Left ventricle myocardium inferior (tissue), 1 donor: Measurements from ENCODE around the gene KIAA1217. TPM values are rescaled to one million over a fixed set of nuclear protein-coding genes. Genes with fewer than 3 reads are reported as not detected.

ENCODE experiments used
- DNase-seq: peaks from one replicate; pipeline ENCODE4 v3.0.0-alpha.2; 2020
- H3K27ac ChIP-seq: fragments of 200-600 bp; replicated peaks from 2 replicates; pipeline ENCODE4 v1.8.0; 2021
- H3K27me3 ChIP-seq: fragments of 200-600 bp; 2 replicates; pipeline ENCODE4 v1.8.0; 2021; ENCODE audit warnings: low read depth
- H3K36me3 ChIP-seq: fragments of 200-600 bp; 2 replicates; pipeline ENCODE4 v1.8.0; 2021
- H3K4me1 ChIP-seq: fragments of 200-600 bp; 2 replicates; pipeline ENCODE4 v1.8.0; 2021
- H3K4me3 ChIP-seq: fragments of 200-600 bp; 2 replicates; pipeline ENCODE4 v1.8.0; 2021; ENCODE audit warnings: mild to moderate bottlenecking, moderate library complexity
- H3K9me3 ChIP-seq: fragments of 200-600 bp; replicated peaks from 2 replicates; pipeline ENCODE4 v1.8.0; 2021
- intact Hi-C: fragments of 100-400 bp; cut with micrococcal nuclease; formaldehyde crosslinking; loops from one replicate; pipeline ENCODE4 v1.11.0; 2022
- total RNA-seq: library from RNA; stranded (reverse); fragmentation: NEBNext Ultra II Directional; extraction: Animal tissue kit (Norgen Biotek cat#: 25700); gene quantifications from one replicate; pipeline ENCODE4 v1.2.1, GENCODE V29; 2021
- TF ChIP-seq, protein P1 (sequence below): fragments of 200-600 bp; IDR thresholded peaks from 2 replicates; pipeline ENCODE4 v1.8.0; 2021; ENCODE audit warnings: antibody characterized with exemption, mild to moderate bottlenecking, borderline replicate concordance
- donor health status: DM: no; HTN: yes; CAD: no; lungs with severe emphysema.

KIAA1217 gene
- total RNA-seq, 1 donor from 2014 or later, result 30.2 TPM

DNA sequence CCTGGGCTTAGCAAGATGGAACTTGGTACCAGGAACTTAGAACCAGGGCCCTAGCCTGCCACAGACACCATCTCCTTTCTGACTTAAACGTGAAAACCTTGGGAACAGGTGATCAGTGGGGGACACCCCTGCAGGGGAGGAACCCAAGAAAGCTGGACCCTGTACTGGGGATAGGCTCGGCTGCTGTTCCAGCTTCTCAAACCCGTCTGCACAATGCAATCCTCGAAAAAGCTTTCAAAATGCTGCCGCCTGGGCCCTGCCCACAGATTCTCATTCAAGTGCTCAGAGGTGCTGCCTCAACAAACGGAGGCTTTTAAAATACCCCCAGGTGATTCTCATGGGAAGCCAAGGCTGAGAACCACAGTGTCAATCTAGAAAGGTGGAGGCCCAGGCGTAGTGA lies 345.1 kb downstream of the KIAA1217 start:
- DNase-seq, result no peak
- no peak overlapping the region for H3K4me3 ChIP-seq
- TF ChIP-seq, protein P1, sequence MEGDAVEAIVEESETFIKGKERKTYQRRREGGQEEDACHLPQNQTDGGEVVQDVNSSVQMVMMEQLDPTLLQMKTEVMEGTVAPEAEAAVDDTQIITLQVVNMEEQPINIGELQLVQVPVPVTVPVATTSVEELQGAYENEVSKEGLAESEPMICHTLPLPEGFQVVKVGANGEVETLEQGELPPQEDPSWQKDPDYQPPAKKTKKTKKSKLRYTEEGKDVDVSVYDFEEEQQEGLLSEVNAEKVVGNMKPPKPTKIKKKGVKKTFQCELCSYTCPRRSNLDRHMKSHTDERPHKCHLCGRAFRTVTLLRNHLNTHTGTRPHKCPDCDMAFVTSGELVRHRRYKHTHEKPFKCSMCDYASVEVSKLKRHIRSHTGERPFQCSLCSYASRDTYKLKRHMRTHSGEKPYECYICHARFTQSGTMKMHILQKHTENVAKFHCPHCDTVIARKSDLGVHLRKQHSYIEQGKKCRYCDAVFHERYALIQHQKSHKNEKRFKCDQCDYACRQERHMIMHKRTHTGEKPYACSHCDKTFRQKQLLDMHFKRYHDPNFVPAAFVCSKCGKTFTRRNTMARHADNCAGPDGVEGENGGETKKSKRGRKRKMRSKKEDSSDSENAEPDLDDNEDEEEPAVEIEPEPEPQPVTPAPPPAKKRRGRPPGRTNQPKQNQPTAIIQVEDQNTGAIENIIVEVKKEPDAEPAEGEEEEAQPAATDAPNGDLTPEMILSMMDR, result no peak
- H3K9me3 ChIP-seq, result no peaks in the 10 kb centered on the region
- H3K36me3 ChIP-seq, result no peaks in the 10 kb centered on the region
- intact Hi-C loops, result no loop called here
- H3K27me3 ChIP-seq, result no peaks in the 10 kb centered on the region
- H3K27ac ChIP-seq, result no peak overlapping the region
- H3K4me1 ChIP-seq, result peaks cover 11% of the 10 kb centered on the region

DNA sequence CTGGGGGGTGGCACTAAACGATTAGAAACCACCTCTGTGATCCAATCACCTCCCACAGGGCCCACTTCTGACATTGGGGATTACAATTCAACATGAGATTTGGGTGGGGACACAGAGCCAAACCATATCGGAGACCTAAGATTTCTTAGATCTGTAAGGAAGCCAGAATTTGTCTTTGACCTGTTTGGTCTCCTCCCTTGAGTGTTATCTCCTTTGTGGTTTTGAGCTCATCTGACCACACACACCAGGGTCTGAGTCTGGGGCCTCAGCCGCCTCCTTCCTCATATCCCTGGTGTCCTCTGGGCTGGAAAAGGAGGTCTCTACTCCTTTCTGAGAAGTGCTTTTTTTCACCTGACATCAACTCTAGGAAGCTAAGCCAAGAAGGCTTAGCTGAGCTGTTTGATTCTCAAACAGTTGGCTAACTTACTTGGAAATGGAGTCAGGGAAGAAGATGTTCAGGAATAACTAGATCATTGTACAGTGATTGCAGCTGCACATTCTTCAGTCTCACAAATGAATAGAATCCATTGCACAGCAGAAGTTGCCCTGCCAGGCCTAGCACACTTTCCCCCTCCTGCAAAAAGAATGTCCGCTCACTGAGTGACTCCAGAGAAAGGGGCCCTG lies 347.3 kb downstream of the KIAA1217 start:
- H3K4me3 ChIP-seq, result no peak overlapping the region
- no peak for DNase-seq
- no peak overlapping the region for H3K27ac ChIP-seq
- no peaks in the 10 kb centered on the region for H3K9me3 ChIP-seq
- H3K27me3 ChIP-seq, result no peaks in the 10 kb centered on the region
- TF ChIP-seq, protein P1, result no peak
- intact Hi-C loops, result no loop called here
- H3K4me1 ChIP-seq, result peaks cover 11% of the 10 kb centered on the region
- no peaks in the 10 kb centered on the region for H3K36me3 ChIP-seq

DNA sequence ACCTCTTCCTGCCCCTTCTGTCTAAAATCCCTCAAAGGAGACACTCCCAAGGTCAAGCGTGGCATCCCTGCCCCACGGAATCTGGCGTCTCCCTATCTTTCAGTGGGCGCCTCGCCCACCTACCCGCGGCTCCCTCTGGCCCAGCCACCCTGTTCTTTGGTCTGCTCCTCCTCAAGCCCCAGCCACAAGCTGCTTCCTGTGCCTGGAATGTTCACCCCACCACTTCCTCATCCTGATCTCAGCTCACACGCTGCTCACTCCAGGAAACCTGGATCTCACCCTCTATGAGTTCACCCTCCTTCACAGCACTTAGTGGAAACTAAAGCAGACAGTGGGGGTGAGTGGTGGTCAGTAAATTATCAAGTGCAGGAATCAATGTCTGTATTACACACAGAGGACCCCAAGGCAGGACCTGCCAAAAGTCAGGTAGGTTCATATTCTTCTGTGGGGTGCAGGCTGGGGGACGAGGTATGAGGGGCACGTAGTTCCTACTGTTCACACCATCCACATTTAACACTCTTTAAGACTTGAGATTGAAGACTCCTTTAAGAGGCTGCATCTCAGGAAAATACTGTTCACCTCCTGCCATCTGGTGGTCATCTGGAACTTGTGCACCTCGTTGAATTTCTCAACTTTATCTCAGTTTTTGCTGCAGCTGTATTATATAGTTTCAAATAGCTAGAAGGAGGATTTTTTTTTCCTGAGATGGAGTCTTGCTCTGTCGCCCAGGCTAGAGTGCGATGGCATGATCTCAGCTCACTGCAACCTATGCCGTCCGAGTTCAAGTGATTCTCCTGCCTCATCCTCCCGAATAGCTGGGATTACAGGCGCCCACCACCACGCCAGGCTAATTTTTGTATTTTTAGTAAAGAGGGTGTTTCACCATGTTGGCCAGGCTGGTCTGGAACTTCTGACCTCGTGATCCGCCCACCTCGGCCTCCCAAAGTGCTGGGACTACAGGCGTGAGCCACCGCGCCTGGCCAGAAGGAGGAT lies 348.1 kb downstream of the KIAA1217 start:
- Histone ChIP-seq H3K4me3 (no peak overlapping the region), H3K9me3 (no peaks in the 10 kb centered on the region), H3K36me3 (no peaks in the 10 kb centered on the region), H3K27ac (no peak overlapping the region), H3K4me1 (peaks cover 11% of the 10 kb centered on the region), H3K27me3 (no peaks in the 10 kb centered on the region)
- no peak for DNase-seq
- intact Hi-C loops, result no loop called here
- TF ChIP-seq, protein P1, result peak; percentile 81

DNA sequence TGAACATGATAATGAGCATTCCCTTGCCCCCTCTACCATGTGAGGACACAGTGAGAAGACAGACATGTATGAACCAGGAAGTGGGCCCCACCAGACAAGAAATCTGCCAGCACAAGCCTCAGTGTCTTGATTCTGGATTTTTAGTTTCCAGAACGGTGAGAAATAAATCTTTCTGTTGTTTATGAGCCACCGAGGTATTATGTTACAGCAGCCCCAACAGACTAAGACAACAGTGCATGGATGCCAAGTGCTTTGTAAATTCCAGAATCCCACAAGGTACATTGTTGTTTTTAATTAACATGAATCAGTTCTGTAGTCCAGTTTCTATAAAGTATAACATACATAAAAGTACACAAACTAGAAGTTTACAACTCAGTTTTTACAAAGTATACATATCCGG lies 352.5 kb downstream of the KIAA1217 start:
- Histone ChIP-seq H3K36me3 (no peaks in the 10 kb centered on the region), H3K27me3 (no peaks in the 10 kb centered on the region), H3K4me1 (peaks cover 10% of the 10 kb centered on the region), H3K4me3 (no peak overlapping the region), H3K9me3 (no peaks in the 10 kb centered on the region), H3K27ac (no peak overlapping the region)
- intact Hi-C loops, result no loop called here
- TF ChIP-seq, protein P1, result no peak
- no peak for DNase-seq

DNA sequence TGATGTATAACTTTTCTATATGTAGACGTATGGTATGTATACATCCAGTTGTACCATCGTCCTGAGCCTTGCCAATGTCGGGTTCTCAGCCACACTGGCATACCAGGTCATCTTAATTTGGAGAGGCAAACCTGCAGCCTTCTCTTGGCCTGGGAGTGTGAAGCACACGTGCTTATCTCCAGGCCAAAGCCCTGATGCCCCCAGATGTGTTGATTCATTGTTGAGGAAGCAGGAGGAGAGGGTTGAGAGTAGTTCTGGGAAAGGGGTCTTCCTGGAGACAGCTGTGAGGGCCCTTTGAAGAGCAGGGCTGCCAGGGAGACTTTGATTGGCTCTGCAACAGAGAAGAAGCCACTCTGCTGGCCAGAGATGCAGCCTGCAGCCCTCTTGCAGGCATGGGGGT lies 359.1 kb downstream of the KIAA1217 start:
- Histone ChIP-seq H3K9me3 (no peaks in the 10 kb centered on the region), H3K4me1 (no peaks in the 10 kb centered on the region), H3K36me3 (no peaks in the 10 kb centered on the region), H3K27me3 (no peaks in the 10 kb centered on the region), H3K27ac (no peak overlapping the region), H3K4me3 (no peak overlapping the region)
- intact Hi-C loops, result no loop called here
- TF ChIP-seq, protein P1, result no peak
- no peak for DNase-seq
